OCI-LY1 (cell line): Measurements from ENCODE around the gene PDE6A.

Source experiments
- H2AFZ ChIP-seq: fragments of 200-600 bp; sonication (generic), shearing (Covaris generic); 2 replicates; pipeline ENCODE4 v1.6.0; 2014; ENCODE audit warnings: antibody characterized with exemption, mild to moderate bottlenecking, low read length
- H3F3A ChIP-seq: fragments of 200-600 bp; sonication (generic), shearing (Covaris generic); 2 replicates; pipeline ENCODE4 v1.6.0; 2014; ENCODE audit warnings: mild to moderate bottlenecking, antibody characterized with exemption, low read length, moderate library complexity; ENCODE audit not compliant: insufficient read depth
- H3K27ac ChIP-seq: fragments of 200-600 bp; sonication (generic); 2 replicates; pipeline ENCODE4 v1.5.1; 2014; ENCODE audit warnings: low read length, mixed run types, mild to moderate bottlenecking, low read depth; ENCODE audit not compliant: poor library complexity, severe bottlenecking
- H3K27me3 ChIP-seq: fragments of 200-600 bp; sonication (generic); 2 replicates; pipeline ENCODE4 v1.6.0; 2014; ENCODE audit warnings: antibody characterized with exemption, mild to moderate bottlenecking, low read length, moderate library complexity; ENCODE audit not compliant: insufficient read depth
- H3K36me3 ChIP-seq: fragments of 200-600 bp; sonication (generic); 2 replicates; pipeline ENCODE4 v1.6.1; 2014; ENCODE audit warnings: mild to moderate bottlenecking, antibody characterized with exemption, low read length, moderate library complexity, mixed read lengths; ENCODE audit not compliant: insufficient read depth
- H3K4me1 ChIP-seq: fragments of 200-600 bp; sonication (generic); 2 replicates; pipeline ENCODE4 v1.5.1; 2014; ENCODE audit warnings: mild to moderate bottlenecking, low read length, moderate library complexity; ENCODE audit not compliant: insufficient read depth, severe bottlenecking
- H3K4me2 ChIP-seq: fragments of 200-600 bp; sonication (generic), shearing (Covaris generic); 2 replicates; pipeline ENCODE4 v1.6.1; 2014; ENCODE audit warnings: low read length
- H3K4me3 ChIP-seq: fragments of 200-600 bp; sonication (generic); 2 replicates; pipeline ENCODE4 v1.5.1; 2014; ENCODE audit warnings: low read length, low read depth, mild to moderate bottlenecking, mixed read lengths; ENCODE audit not compliant: poor library complexity, severe bottlenecking
- H3K79me2 ChIP-seq: fragments of 200-600 bp; shearing (Covaris generic); 2 replicates; pipeline ENCODE4 v1.6.1; 2016; ENCODE audit warnings: mixed run types, low read length, mixed read lengths; ENCODE audit not compliant: insufficient read depth
- H3K9ac ChIP-seq: fragments of 200-600 bp; sonication (generic), shearing (Covaris generic); 2 replicates; pipeline ENCODE4 v1.6.1; 2014; ENCODE audit warnings: mild to moderate bottlenecking, low read length, mixed read lengths
- H3K9me2 ChIP-seq: fragments of 200-600 bp; sonication (generic), shearing (Covaris generic); 2 replicates; pipeline ENCODE4 v1.6.1; 2014; ENCODE audit warnings: low read depth, mild to moderate bottlenecking, low read length, mixed read lengths
- H3K9me3 ChIP-seq: fragments of 200-600 bp; shearing (Covaris generic); 2 replicates; pipeline ENCODE4 v1.6.1; 2014; ENCODE audit warnings: low read length, mixed read lengths
- H4K20me1 ChIP-seq: fragments of 200-600 bp; sonication (generic), shearing (Covaris generic); 2 replicates; pipeline ENCODE4 v1.6.0; 2016; ENCODE audit warnings: mild to moderate bottlenecking, low read length; ENCODE audit not compliant: insufficient read depth
- EZH2 ChIP-seq: fragments of 200-600 bp; sonication (generic), shearing (Covaris generic); IDR thresholded peaks from 2 replicates; pipeline ENCODE4 v1.8.0; 2017; ENCODE audit warnings: borderline replicate concordance, mixed run types, mild to moderate bottlenecking, antibody characterized with exemption, low read length, moderate library complexity, mixed read lengths
- TF ChIP-seq, protein P1 (sequence below): fragments of 200-600 bp; sonication (generic), shearing (Covaris generic); IDR thresholded peaks from 2 replicates; pipeline ENCODE4 v1.5.1; 2017; ENCODE audit warnings: mild to moderate bottlenecking, antibody characterized with exemption, low read length, moderate library complexity, mixed read lengths

Gene PDE6A

DNA sequence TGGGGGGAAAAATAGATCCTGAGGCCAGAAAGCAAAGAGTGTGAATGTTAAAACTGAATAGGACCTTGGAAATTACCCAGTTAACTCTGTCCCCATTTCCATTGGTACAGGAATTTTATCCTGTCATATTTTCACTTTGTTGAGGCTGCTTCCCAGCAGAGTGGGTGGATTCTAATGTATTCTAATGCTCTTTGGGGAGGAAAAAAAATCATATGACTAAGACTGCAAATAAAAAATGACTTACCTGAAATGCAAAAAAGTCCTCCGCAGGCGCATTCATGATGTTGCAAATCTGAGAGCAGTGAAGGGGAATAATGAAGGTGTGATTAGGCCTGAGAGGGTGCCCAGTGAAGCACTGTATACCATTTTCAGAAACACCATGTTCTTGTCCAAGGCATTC, 41.2 kb downstream of the PDE6A start:
- Histone ChIP-seq H3K27me3 (0 out of 2 replicates have a peak, but pooled peaks cover 3% of the 10 kb centered on the region), H3K9ac (no peak overlapping the region), H4K20me1 (no peaks in the 10 kb centered on the region), H3F3A (no peaks in the 10 kb centered on the region), H3K4me1 (no peaks in the 10 kb centered on the region), H3K9me2 (no peaks in the 10 kb centered on the region), H3K9me3 (no peaks in the 10 kb centered on the region), H3K79me2 (no peaks in the 10 kb centered on the region), H3K4me2 (no peak overlapping the region), H3K36me3 (no peaks in the 10 kb centered on the region), H2AFZ (no peak overlapping the region), H3K27ac (no peak overlapping the region), H3K4me3 (no peak overlapping the region)
- no peak for TF ChIP-seq EZH2
- TF ChIP-seq, protein P1, sequence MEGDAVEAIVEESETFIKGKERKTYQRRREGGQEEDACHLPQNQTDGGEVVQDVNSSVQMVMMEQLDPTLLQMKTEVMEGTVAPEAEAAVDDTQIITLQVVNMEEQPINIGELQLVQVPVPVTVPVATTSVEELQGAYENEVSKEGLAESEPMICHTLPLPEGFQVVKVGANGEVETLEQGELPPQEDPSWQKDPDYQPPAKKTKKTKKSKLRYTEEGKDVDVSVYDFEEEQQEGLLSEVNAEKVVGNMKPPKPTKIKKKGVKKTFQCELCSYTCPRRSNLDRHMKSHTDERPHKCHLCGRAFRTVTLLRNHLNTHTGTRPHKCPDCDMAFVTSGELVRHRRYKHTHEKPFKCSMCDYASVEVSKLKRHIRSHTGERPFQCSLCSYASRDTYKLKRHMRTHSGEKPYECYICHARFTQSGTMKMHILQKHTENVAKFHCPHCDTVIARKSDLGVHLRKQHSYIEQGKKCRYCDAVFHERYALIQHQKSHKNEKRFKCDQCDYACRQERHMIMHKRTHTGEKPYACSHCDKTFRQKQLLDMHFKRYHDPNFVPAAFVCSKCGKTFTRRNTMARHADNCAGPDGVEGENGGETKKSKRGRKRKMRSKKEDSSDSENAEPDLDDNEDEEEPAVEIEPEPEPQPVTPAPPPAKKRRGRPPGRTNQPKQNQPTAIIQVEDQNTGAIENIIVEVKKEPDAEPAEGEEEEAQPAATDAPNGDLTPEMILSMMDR: no peak

DNA sequence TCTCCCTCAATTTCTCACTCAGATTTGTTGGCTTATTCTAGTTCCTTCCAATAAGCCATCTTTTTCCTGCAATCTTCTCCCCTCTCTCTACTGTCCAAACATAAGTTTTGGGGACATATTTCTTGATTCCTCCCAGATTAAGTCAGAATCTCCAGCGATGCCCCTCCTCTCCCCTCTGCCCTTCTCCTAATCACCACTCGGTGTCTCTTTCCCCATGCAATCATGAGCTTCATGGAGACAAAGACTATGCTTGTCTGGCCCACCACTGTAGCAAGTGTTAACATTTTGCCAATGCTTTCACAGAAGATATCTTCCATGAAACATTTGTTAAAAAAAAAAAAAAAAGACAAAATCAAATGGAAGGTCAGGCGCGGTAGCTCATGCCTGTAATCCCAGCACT, 42.4 kb downstream of the PDE6A start:
- no peak overlapping the region for H3K9ac ChIP-seq
- no peaks in the 10 kb centered on the region for H3K36me3 ChIP-seq
- H3K27me3 ChIP-seq: 0 out of 2 replicates have a peak, but pooled peaks cover 3% of the 10 kb centered on the region
- H3K4me2 ChIP-seq: no peak overlapping the region
- no peaks in the 10 kb centered on the region for H3K9me2 ChIP-seq
- H3F3A ChIP-seq: no peaks in the 10 kb centered on the region
- no peaks in the 10 kb centered on the region for H3K9me3 ChIP-seq
- TF ChIP-seq, protein P1: no peak
- TF ChIP-seq EZH2: no peak
- no peak overlapping the region for H3K27ac ChIP-seq
- H3K79me2 ChIP-seq: no peaks in the 10 kb centered on the region
- no peak overlapping the region for H2AFZ ChIP-seq
- H3K4me3 ChIP-seq: no peak overlapping the region
- no peaks in the 10 kb centered on the region for H4K20me1 ChIP-seq
- H3K4me1 ChIP-seq: no peaks in the 10 kb centered on the region

DNA sequence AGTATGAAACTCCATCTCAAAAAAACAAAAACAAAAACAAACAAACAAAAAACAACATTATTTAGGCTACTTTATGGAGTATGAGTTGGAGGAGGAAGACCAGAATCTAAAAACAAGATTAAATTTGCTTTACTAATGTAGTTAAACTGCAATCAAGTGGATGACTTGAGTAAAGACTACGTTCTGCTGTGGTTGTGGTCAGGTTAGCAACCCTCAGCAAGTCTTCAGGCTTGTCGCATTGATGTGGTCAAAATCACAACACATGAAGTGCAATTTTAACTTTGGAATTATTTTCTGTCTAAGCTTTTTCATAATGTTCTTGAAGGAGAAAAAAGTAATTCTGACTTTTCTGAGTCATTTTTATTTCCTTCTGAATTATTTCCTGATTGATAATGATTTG, 43.1 kb downstream of the PDE6A start:
- no peak overlapping the region for H3K4me2 ChIP-seq

More for the DNA sequence above, 43.1 kb downstream of the PDE6A start:
- H3K9me2 ChIP-seq: no peaks in the 10 kb centered on the region
- no peak for TF ChIP-seq EZH2
- TF ChIP-seq, protein P1: no peak
- H3K36me3 ChIP-seq: no peaks in the 10 kb centered on the region
- no peaks in the 10 kb centered on the region for H3K9me3 ChIP-seq
- H3K79me2 ChIP-seq: no peaks in the 10 kb centered on the region
- H3K9ac ChIP-seq: no peak overlapping the region
- H4K20me1 ChIP-seq: no peaks in the 10 kb centered on the region
- no peak overlapping the region for H2AFZ ChIP-seq
- H3K27me3 ChIP-seq: 0 out of 2 replicates have a peak, but pooled peaks cover 3% of the 10 kb centered on the region
- H3K4me1 ChIP-seq: no peaks in the 10 kb centered on the region
- no peak overlapping the region for H3K27ac ChIP-seq
- no peaks in the 10 kb centered on the region for H3F3A ChIP-seq
- no peak overlapping the region for H3K4me3 ChIP-seq
